Measurements from ENCODE around the gene CCL20. TPM values are rescaled to one million over a fixed set of nuclear protein-coding genes. Genes with fewer than 3 reads are reported as not detected.
A peak's percentile ranks its signal among the peaks of the same experiment; 100 is the strongest.

Gene CCL20
- total and polyA plus RNA-seq, 2 of the 8 experiments (the other 6 are each of a cell fraction or from before 2014, with no cell fraction given): not detected

DNA sequence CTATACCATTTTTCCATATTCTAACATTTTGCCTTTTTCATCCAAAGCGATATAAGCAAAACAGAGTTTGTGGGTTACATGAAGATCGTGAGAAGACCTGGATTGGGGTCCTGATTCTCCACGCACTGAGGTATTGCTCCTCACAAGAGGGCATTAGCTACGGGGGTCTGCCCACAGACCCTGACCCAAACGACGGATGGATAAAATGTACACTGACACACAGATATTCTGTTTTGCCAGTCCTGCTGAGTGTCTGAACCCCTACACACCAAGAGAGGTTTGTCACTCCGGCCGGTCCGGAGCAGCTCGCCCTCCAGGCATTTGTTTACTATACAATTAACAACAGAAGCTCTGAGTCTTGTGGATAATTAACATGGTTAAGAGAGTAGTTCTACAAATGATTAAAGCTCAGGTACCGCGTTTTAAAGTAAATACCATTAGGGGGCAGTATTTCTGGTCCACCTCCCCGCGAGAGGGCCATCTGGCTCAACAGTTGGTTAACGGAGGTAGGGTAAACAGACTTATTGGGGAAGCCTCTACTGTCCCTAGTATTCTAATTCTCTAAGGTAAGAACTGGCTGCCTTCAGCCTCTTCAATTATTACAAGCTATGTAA, 39.5 kb upstream of the CCL20 start:
- Histone ChIP-seq H3K9me3 (ENCODE audit: insufficient read depth in 2 of 2, low read depth in 1 of 2, low read length in 1 of 2) (no peaks in the 10 kb centered on the region), H2AK5ac (ENCODE audit: low read depth, low read length) (no peak overlapping the region), H2BK20ac (ENCODE audit: low read length) (no peak overlapping the region), H2AFZ (ENCODE audit: low read length) (no peak overlapping the region), H3K4me3 (ENCODE audit: extremely low read depth in 1 of 4, insufficient read depth in 2 of 4, low read depth in 3 of 4, low read length in 4 of 4) (no peak overlapping the region), H4K8ac (ENCODE audit: extremely low read depth, insufficient read depth, low read length) (no peak overlapping the region), H3K79me2 (ENCODE audit: control insufficient read depth in 1 of 2, insufficient read depth in 2 of 2, low read length in 2 of 2) (no peaks in the 10 kb centered on the region), H3K9ac (replicated peaks in 1 of 4; ENCODE audit: extremely low read depth in 1 of 4, low read depth in 3 of 4, low read length in 3 of 4) (no peak overlapping the region), H3K27ac (ENCODE audit: low read depth, low read length) (no peak overlapping the region), H3K4me1 (replicated peaks in 1 of 4; ENCODE audit: control insufficient read depth in 3 of 4, insufficient read depth in 4 of 4, low read length in 3 of 4) (peaks cover 1 to 8% (median 3%) of the 10 kb centered on the region in 4 experiments; a peak in 3 of 7 replicates), H3K79me1 (ENCODE audit: low read depth, low read length) (no peaks in the 10 kb centered on the region), H3K14ac (ENCODE audit: insufficient read length) (no peak overlapping the region), H2BK120ac (replicated peaks; ENCODE audit: low read depth, low read length) (no peak overlapping the region), H3K56ac (replicated peaks; ENCODE audit: insufficient read length, low read depth, low read length) (no peak overlapping the region), H3K36me3 (ENCODE audit: control insufficient read depth in 2 of 4, insufficient read depth in 4 of 4, low read length in 3 of 4) (no peaks in the 10 kb centered on the region), H4K91ac (replicated peaks; ENCODE audit: insufficient read length, low read length) (no peak overlapping the region), H3K27me3 (replicated peaks in 1 of 4; ENCODE audit: control insufficient read depth in 3 of 4, extremely low read depth in 1 of 4, insufficient read depth in 3 of 4, low read length in 3 of 4) (no peaks in the 10 kb centered on the region), H4K5ac (ENCODE audit: insufficient read length, low read depth, low read length) (no peak overlapping the region), H3K18ac (ENCODE audit: extremely low read depth, low read length) (no peak overlapping the region), H2BK5ac (ENCODE audit: low read depth, low read length) (no peak overlapping the region), H3K23ac (ENCODE audit: insufficient read length) (no peak overlapping the region), H2BK15ac (ENCODE audit: low read length) (no peak overlapping the region), H3K4me2 (ENCODE audit: insufficient read depth in 1 of 2, low read depth in 2 of 2, low read length in 2 of 2) (no peak overlapping the region; a peak in 1 of 4 replicates), H4K20me1 (replicated peaks in 1 of 2; ENCODE audit: control insufficient read depth in 1 of 2, insufficient read depth in 2 of 2, low read length in 2 of 2) (no peaks in the 10 kb centered on the region), H3K23me2 (ENCODE audit: low read depth, low read length) (no peaks in the 10 kb centered on the region; the same call in 1 of the 2 replicates), H2BK12ac (ENCODE audit: low read depth, low read length) (no peak overlapping the region), H3K4ac (replicated peaks; ENCODE audit: insufficient read length, low read depth, low read length) (no peak overlapping the region)
- ChIA-PET POLR2A (ENCODE audit: partially characterized antibody) (interaction anchor here (0.9 kb wide), 1 partner anchor 17 kb away, joined by 3 read pairs; no protein-coding TSS in a partner anchor), CTCF (ENCODE audit: partially characterized antibody) (interaction anchor here (0.6 to 3.5 kb wide), 37 partner anchors 9 to 1820 kb away, joined by 3 to 38 read pairs (median 4); partner anchors contain the start of genes AGFG1, DAW1 and SCYGR3)
- FAIRE-seq (peak; percentile 55), DNase-seq (ENCODE audit: low read depth in 1 of 2, low spot score in 2 of 2) (peak in 1 of 2 experiments; percentile 49)
- TF ChIP-seq, protein P1, sequence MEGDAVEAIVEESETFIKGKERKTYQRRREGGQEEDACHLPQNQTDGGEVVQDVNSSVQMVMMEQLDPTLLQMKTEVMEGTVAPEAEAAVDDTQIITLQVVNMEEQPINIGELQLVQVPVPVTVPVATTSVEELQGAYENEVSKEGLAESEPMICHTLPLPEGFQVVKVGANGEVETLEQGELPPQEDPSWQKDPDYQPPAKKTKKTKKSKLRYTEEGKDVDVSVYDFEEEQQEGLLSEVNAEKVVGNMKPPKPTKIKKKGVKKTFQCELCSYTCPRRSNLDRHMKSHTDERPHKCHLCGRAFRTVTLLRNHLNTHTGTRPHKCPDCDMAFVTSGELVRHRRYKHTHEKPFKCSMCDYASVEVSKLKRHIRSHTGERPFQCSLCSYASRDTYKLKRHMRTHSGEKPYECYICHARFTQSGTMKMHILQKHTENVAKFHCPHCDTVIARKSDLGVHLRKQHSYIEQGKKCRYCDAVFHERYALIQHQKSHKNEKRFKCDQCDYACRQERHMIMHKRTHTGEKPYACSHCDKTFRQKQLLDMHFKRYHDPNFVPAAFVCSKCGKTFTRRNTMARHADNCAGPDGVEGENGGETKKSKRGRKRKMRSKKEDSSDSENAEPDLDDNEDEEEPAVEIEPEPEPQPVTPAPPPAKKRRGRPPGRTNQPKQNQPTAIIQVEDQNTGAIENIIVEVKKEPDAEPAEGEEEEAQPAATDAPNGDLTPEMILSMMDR (IDR thresholded peaks at IDR 0.05; ENCODE audit: control extremely low read depth in 1 of 3, insufficient read depth in 1 of 3, low read depth in 1 of 3, low read length in 3 of 3): peak; percentile 36 to 66 (median 56)
- TF ChIP-seq RAD21 (IDR thresholded peaks at IDR 0.05 in 1 of 2, conservative IDR thresholded peaks at IDR 0.05 in 1 of 2; ENCODE audit: low read depth in 2 of 2, low read length in 2 of 2) (peak; percentile 50 to 56), TBP (IDR thresholded peaks at IDR 0.05; ENCODE audit: low read depth, low read length) (no peak), KDM4A (IDR thresholded peaks at IDR 0.05; ENCODE audit: low read depth, low read length, severe bottlenecking) (no peak)
- 60% methylated on average over 15 of the region's 15 CpGs; no CpG with 5 or more reads in 1 of the 2 experiments for WGBS, 2 experiments (ENCODE audit: extremely low coverage in 1 of 2, insufficient coverage in 1 of 2, insufficient read length in 1 of 2, insufficient replicate concordance in 2 of 2, low coverage in 1 of 2, low lambda C conversion rate in 2 of 2, missing lambda C conversion rate in 1 of 2)

Measured in H1 (cell line).